ENCODE results near the gene HCN3. TPM values are rescaled to one million over a fixed set of nuclear protein-coding genes. Genes with fewer than 3 reads are reported as not detected.

Gene HCN3
- total and polyA plus RNA-seq, 3 experiments from 2014 or later = 0.18 to 3.7 (median 3.2) TPM

DNA sequence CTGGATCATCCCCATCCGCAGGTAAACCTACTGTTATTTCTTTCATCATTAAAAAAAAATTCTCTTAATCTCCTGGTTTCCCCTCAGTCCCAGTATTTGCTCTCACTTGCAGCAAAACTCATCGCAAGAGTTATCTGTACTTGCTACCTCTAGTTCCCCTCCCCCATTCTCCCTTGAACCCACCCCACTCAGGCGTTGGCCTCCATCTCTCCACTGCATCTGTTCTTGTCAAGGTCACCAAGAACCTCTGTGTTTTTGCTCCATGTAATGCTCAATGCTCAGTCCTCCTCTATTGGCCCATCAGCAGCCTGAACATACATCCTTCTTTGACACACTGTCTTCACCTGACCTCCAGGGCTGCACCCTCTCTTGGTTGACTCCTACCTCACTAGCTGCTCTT is 19.4 kb downstream of the HCN3 start:
- no peak overlapping the region for H3K27ac ChIP-seq (ENCODE audit: low read depth, low read length)
- no peak for DNase-seq
- H3K27me3 ChIP-seq (ENCODE audit: insufficient read depth, low read length, poor library complexity, severe bottlenecking) = no peaks in the 10 kb centered on the region
- ChIA-PET CTCF (interaction anchor here (0.6 kb wide), 1 partner anchor 16 kb away, joined by 3 read pairs; no protein-coding TSS in a partner anchor), POLR2A (no interaction called here)
- Mint-ChIP-seq H3K4me3 (no peak overlapping the region), H3K4me1 (peaks cover 0 to 5% (median 3%) of the 10 kb centered on the region in 3 donors), H3K27me3 (peaks cover 23 to 36% of the 10 kb centered on the region in 2 donors), H3K27ac (no peak overlapping the region), H3K36me3 (no peaks in the 10 kb centered on the region), H3K9me3 (no peaks in the 10 kb centered on the region)
- no peak overlapping the region for H3K4me3 ChIP-seq (ENCODE audit: low read length)
- no peaks in the 10 kb centered on the region for H3K36me3 ChIP-seq (ENCODE audit: insufficient read depth, low read length)
- H3K9me3 ChIP-seq (ENCODE audit: low read length) = no peaks in the 10 kb centered on the region
- H3K4me1 ChIP-seq (ENCODE audit: insufficient read depth, low read length) = no peaks in the 10 kb centered on the region

DNA sequence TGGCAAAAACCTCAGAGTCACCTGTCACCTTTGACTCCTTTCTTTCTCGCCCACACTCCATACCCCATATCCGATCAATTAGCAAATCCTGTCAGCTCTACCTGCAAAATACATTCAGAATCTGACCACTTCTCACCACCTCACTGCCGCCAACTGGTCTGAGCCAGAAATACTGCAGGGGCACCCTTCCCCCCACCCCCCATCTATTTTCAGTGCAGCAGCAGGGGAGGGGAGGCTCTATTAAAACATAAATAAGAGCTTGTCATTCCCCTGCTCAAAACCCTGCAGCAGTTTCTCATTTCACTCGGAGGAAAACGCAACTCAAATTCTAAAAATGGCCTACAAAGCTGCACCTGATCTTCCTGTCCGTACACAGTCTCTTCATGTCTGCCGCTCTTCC is 20.1 kb downstream of the HCN3 start:
- Histone ChIP-seq H3K36me3 (ENCODE audit: insufficient read depth, low read length) (no peaks in the 10 kb centered on the region), H3K4me3 (ENCODE audit: low read length) (no peak overlapping the region), H3K27ac (ENCODE audit: low read depth, low read length) (no peak overlapping the region), H3K4me1 (ENCODE audit: insufficient read depth, low read length) (no peaks in the 10 kb centered on the region), H3K9me3 (ENCODE audit: low read length) (no peaks in the 10 kb centered on the region), H3K27me3 (ENCODE audit: insufficient read depth, low read length, poor library complexity, severe bottlenecking) (no peaks in the 10 kb centered on the region)
- Mint-ChIP-seq H3K4me3 (no peak overlapping the region), H3K36me3 (no peaks in the 10 kb centered on the region), H3K27me3 (peaks cover 22 to 36% of the 10 kb centered on the region in 2 donors), H3K27ac (no peak overlapping the region), H3K9me3 (no peaks in the 10 kb centered on the region), H3K4me1 (peaks cover 0 to 5% (median 3%) of the 10 kb centered on the region in 3 donors)
- no peak for DNase-seq
- ChIA-PET POLR2A (no interaction called here), CTCF (interaction anchor here (0.6 to 1.0 kb wide), 4 partner anchors 17 to 25 kb away, joined by 3 to 5 read pairs (median 4); no protein-coding TSS in a partner anchor)

DNA sequence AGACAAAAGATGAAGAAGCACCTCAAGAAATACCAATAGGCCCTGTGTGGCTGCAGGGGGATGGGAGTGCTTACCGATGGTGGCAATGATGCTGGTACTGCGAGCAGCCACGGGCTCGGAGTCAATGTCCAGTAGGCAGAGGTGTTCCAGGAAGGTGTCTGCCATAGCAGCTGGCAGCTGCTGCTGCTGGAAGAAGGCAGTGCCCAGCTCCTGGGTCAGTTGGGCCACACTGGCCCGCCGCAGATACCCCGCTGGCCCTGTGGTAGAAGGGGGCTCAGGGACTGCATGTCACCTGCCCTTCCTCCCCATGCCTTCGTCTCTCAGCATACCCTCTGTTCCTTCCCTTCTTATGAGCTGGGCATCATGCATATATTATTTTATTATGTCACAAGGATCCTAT is 22.8 kb downstream of the HCN3 start:
- H3K9me3 ChIP-seq (ENCODE audit: low read length) = no peaks in the 10 kb centered on the region
- no peak overlapping the region for H3K27ac ChIP-seq (ENCODE audit: low read depth, low read length)
- peaks cover 0 to under 1% (median 0%) of the 10 kb centered on the region in 3 donors for H3K4me1 Mint-ChIP-seq
- peaks cover 16 to 29% of the 10 kb centered on the region in 2 donors for H3K27me3 Mint-ChIP-seq
- H3K4me3 ChIP-seq (ENCODE audit: low read length) = no peak overlapping the region
- no peak overlapping the region for H3K4me3 Mint-ChIP-seq
- H3K27ac Mint-ChIP-seq = no peak overlapping the region
- peaks cover 0 to 1% (median 0%) of the 10 kb centered on the region in 3 donors for H3K36me3 Mint-ChIP-seq
- no peaks in the 10 kb centered on the region for H3K27me3 ChIP-seq (ENCODE audit: insufficient read depth, low read length, poor library complexity, severe bottlenecking)
- DNase-seq = no peak
- H3K4me1 ChIP-seq (ENCODE audit: insufficient read depth, low read length) = no peaks in the 10 kb centered on the region
- no peaks in the 10 kb centered on the region for H3K36me3 ChIP-seq (ENCODE audit: insufficient read depth, low read length)
- H3K9me3 Mint-ChIP-seq = peaks cover 0 to 1% (median 0%) of the 10 kb centered on the region in 5 donors
- ChIA-PET CTCF (interaction anchor here (1.4 to 1.5 kb wide), 2 partner anchors 8 to 23 kb away, joined by 4 to 5 read pairs; partner anchors contain the start of gene FDPS), POLR2A (no interaction called here)

DNA sequence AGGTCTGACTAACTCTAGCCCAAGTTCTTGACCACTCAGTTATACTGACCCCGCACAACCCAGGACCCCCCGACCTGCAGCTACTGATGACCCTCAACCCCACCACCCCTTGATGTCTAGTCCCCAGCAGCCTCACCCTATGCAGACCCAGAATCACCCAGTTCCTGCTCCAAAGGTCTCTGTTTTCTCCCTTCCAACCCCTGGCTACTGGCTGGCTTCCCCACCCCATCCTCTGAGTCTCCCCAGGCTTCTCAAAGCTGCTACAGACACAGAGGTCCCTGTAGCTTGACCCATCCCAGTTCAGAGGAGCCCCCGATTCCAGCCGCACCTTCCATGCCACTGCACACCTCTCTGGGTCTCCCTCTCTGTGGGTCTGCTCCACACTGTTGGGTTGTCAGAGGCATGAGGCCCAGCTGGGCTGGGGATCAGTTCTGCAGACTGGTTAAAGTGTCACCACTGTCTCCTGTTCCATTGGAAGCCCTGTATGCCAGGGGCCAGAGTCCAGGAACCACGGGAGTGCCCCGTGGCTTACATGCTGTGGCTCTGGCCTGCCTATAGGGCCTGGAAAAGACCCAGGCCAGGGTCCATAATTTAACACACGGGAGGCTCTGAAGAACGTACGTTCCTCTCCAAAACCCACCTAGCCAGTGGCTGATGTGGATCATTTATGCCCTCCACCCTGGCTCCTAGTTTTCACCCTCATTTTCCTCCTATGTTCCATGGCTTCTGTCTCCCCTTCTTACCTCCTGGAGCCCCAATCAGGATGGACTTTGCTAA is 23.5 kb downstream of the HCN3 start:
- DNase-seq = no peak
- Mint-ChIP-seq H3K36me3 (peaks cover 0 to 1% (median 0%) of the 10 kb centered on the region in 3 donors), H3K4me1 (no peaks in the 10 kb centered on the region), H3K27me3 (peaks cover 12 to 24% of the 10 kb centered on the region in 2 donors), H3K4me3 (no peak overlapping the region), H3K9me3 (peaks cover 0 to 1% (median 0%) of the 10 kb centered on the region in 5 donors), H3K27ac (no peak overlapping the region)
- Histone ChIP-seq H3K4me1 (ENCODE audit: insufficient read depth, low read length) (no peaks in the 10 kb centered on the region), H3K27ac (ENCODE audit: low read depth, low read length) (peak overlapping the region; percentile 43), H3K27me3 (ENCODE audit: insufficient read depth, low read length, poor library complexity, severe bottlenecking) (no peaks in the 10 kb centered on the region), H3K36me3 (ENCODE audit: insufficient read depth, low read length) (no peaks in the 10 kb centered on the region), H3K9me3 (ENCODE audit: low read length) (no peaks in the 10 kb centered on the region), H3K4me3 (ENCODE audit: low read length) (no peak overlapping the region)
- ChIA-PET POLR2A (no interaction called here), CTCF (interaction anchor here (1.4 to 1.5 kb wide), 2 partner anchors 7 to 23 kb away, joined by 4 to 5 read pairs; partner anchors contain the start of gene FDPS)

DNA sequence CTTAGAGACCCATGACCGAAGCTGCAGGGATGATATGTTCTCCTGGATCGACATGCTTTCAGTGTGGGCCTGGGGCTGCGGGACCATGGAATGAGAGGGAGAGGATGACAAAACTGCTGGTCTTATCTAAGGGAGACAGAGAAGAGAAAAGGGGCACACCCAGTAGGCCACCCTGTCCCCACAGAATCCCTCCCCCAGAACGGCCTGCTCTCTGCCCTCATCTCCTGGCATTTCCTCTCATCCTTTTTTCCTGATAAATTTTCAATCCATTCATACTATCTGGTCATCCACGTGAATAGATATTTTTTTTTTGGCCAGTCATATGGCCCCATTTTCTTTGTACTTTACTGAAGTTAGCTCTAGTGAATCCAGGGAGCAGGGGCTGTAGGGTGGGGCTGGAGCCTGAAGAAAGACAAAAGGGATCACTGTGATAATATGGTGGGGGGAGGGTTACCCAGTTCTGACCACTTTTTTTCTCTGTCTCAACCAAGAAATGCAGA is 24.1 kb downstream of the HCN3 start, which contains the start of gene PKLR:
Gene PKLR, minus strand, starts transcription at position 97 of the 500 bp plus-strand sequence. Its CDS starts 43 bp downstream, at position 54.
- Mint-ChIP-seq H3K4me1 (no peaks in the 10 kb centered on the region), H3K4me3 (no peak within 1 kb of the TSS), H3K9me3 (peaks cover 0 to 1% (median 0%) of the 10 kb centered on the region in 5 donors), H3K36me3 (peaks cover 0 to 1% (median 0%) of the 10 kb centered on the region in 3 donors), H3K27ac (no peak within 1 kb of the TSS), H3K27me3 (peaks cover 9 to 18% of the 10 kb centered on the region in 2 donors)
- CTCF ChIA-PET = no interaction called here
- H3K36me3 ChIP-seq (ENCODE audit: insufficient read depth, low read length) = no peaks in the 10 kb centered on the region
- no peaks in the 10 kb centered on the region for H3K27me3 ChIP-seq (ENCODE audit: insufficient read depth, low read length, poor library complexity, severe bottlenecking)
- POLR2A ChIA-PET = no interaction called here
- DNase-seq = no peak
- H3K4me1 ChIP-seq (ENCODE audit: insufficient read depth, low read length) = no peaks in the 10 kb centered on the region
- no peak within 1 kb of the TSS for H3K4me3 ChIP-seq (ENCODE audit: low read length)
- no peaks in the 10 kb centered on the region for H3K9me3 ChIP-seq (ENCODE audit: low read length)
- peak within 1 kb of the TSS; percentile 43 for H3K27ac ChIP-seq (ENCODE audit: low read depth, low read length)

DNA sequence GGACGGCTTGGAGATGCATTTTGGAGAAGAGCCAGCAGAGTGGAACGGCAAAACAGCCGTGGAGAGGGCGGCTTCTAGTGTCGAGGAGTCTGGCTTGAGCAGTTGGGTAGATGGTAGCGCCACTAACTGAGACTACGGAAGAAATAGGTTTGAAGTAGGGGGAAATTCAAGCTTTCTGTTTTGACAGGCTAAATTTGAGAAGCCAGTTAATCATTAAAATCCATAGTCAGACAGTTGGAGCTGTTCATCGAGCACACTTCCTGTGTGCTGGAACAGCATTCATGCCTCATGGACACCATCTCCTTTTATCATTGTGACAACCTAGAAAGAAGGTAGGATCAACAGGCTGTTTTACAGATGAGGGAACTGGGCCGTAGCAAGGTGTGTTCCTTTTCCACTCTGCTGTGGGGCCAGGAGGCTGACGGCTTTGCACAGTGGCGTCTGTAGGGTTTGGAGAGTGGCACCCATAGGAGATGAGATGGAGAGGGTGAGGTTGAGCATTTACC is 27.3 kb downstream of the HCN3 start:
- Histone ChIP-seq H3K27ac (ENCODE audit: low read depth, low read length) (no peak overlapping the region), H3K9me3 (ENCODE audit: low read length) (no peaks in the 10 kb centered on the region), H3K36me3 (ENCODE audit: insufficient read depth, low read length) (no peaks in the 10 kb centered on the region), H3K4me3 (ENCODE audit: low read length) (no peak overlapping the region), H3K27me3 (ENCODE audit: insufficient read depth, low read length, poor library complexity, severe bottlenecking) (no peaks in the 10 kb centered on the region), H3K4me1 (ENCODE audit: insufficient read depth, low read length) (peaks cover 13% of the 10 kb centered on the region)
- POLR2A ChIA-PET = no interaction called here
- CTCF ChIA-PET = interaction anchor here (1.2 kb wide), 1 partner anchor 54 kb away, joined by 4 read pairs; no protein-coding TSS in a partner anchor
- Mint-ChIP-seq H3K9me3 (peaks cover 0 to 1% (median 0%) of the 10 kb centered on the region in 5 donors), H3K27me3 (peaks cover 2 to 8% of the 10 kb centered on the region in 2 donors), H3K4me3 (no peak overlapping the region), H3K4me1 (peaks cover 11 to 17% (median 14%) of the 10 kb centered on the region in 3 donors), H3K27ac (peak overlapping the region in 4 of 8 donors; percentile 18 to 60 (median 48)), H3K36me3 (peaks cover 0 to 8% (median 1%) of the 10 kb centered on the region in 3 donors)
- no peak for DNase-seq

DNA sequence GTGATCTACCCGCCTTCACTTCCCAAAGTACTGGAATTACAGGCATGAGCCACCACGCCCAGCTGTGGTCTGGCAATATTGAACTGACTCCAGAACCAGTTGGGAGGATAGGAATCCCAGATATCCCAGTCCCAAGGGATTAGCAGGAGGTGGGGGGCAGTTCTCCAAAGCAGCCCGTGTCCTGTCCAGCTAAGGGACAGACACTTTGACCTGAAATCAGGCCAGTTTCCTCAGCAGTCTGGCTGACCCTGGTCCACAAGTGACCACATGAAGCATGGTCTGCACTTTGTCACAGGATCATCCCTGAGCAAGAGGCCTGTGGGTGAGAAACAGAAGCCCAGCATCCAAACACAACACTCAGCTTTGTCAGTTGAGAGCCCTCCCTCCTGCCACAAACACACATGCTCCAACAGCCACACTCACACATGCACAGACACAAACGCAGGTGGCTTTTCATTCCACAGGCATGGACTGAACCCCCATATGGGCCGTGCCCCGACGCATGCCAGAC is 28.7 kb downstream of the HCN3 start:
- Mint-ChIP-seq H3K4me3 (peak overlapping the region in 2 of 7 donors; percentile 41), H3K9me3 (peaks cover 0 to 1% (median 0%) of the 10 kb centered on the region in 5 donors), H3K27ac (peak overlapping the region in 6 of 8 donors; percentile 18 to 76 (median 43)), H3K27me3 (peaks cover 2 to 8% of the 10 kb centered on the region in 2 donors), H3K36me3 (peaks cover 0 to 15% (median 1%) of the 10 kb centered on the region in 3 donors), H3K4me1 (peaks cover 16 to 29% (median 26%) of the 10 kb centered on the region in 3 donors)
- no peaks in the 10 kb centered on the region for H3K36me3 ChIP-seq (ENCODE audit: insufficient read depth, low read length)
- H3K4me3 ChIP-seq (ENCODE audit: low read length) = no peak overlapping the region
- H3K9me3 ChIP-seq (ENCODE audit: low read length) = no peaks in the 10 kb centered on the region
- ChIA-PET POLR2A (interaction anchor here (0.7 kb wide), 1 partner anchor 215 kb away, joined by 5 read pairs; no protein-coding TSS in a partner anchor), CTCF (interaction anchor here (0.7 to 1.2 kb wide), 2 partner anchors 55 to 645 kb away, joined by 3 to 4 read pairs; no protein-coding TSS in a partner anchor)
- peaks cover 24% of the 10 kb centered on the region for H3K4me1 ChIP-seq (ENCODE audit: insufficient read depth, low read length)
- no peak overlapping the region for H3K27ac ChIP-seq (ENCODE audit: low read depth, low read length)
- no peaks in the 10 kb centered on the region for H3K27me3 ChIP-seq (ENCODE audit: insufficient read depth, low read length, poor library complexity, severe bottlenecking)
- peak in 1 of 5 donors; percentile 33 for DNase-seq

All from CD8-positive, alpha-beta memory T cell (primary cell).